ENCODE measurements around the gene GTF3C5.

- no peak for TF ChIP-seq CTCF (IDR thresholded peaks at IDR 0.05)
- no peak for TF ChIP-seq EZH2 (IDR thresholded peaks at IDR 0.05)
Measured at GRCh38 chr9:133028221-133028620, 2.6 kb upstream of the GTF3C5 start.
